GM18498 (cell line): ENCODE data around the gene PROSER3.
"Not testable (repeated sequence)": the region's sequence is repeated elsewhere in the genome, so short reads cannot be mapped to it uniquely, and the experiment has no call there.

ENCODE experiments used
- ATAC-seq: cut with Tn5 transposase; IDR thresholded peaks from one replicate; pipeline ENCODE4 v1.9.1; 2021; ENCODE audit warnings: mild to moderate bottlenecking, moderate library complexity; ENCODE audit not compliant: unreplicated experiment

The PROSER3 gene

GRCh38 chr19:35789978-35790944 lies 32.3 kb downstream of the PROSER3 start:
- ATAC-seq: no peak

GRCh38 chr19:35790981-35791813 lies 33.2 kb downstream of the PROSER3 start:
- no peak for ATAC-seq

GRCh38 chr19:35791814-35792279 lies 33.9 kb downstream of the PROSER3 start:
- no peak for ATAC-seq

GRCh38 chr19:35792312-35792711 lies 34.3 kb downstream of the PROSER3 start:
- ATAC-seq: no peak

GRCh38 chr19:35792888-35793287 lies 34.9 kb downstream of the PROSER3 start:
- no peak for ATAC-seq

- ATAC-seq: no peak
Measured at GRCh38 chr19:35793381-35794165, 35.6 kb downstream of the PROSER3 start.

- not testable (repeated sequence) for ATAC-seq
Measured at GRCh38 chr19:35795564-35795963, 37.6 kb downstream of the PROSER3 start.

- no peak for ATAC-seq
Measured at GRCh38 chr19:35796645-35797542, 38.9 kb downstream of the PROSER3 start.

- ATAC-seq: no peak
Measured at GRCh38 chr19:35797663-35798062, 39.7 kb downstream of the PROSER3 start.

- no peak for ATAC-seq
Measured at GRCh38 chr19:35801828-35802227, 43.9 kb downstream of the PROSER3 start.

GRCh38 chr19:35805526-35806102 lies 47.6 kb downstream of the PROSER3 start:
- no peak for ATAC-seq

- ATAC-seq: no peak
Measured at GRCh38 chr19:35806597-35806996, 48.6 kb downstream of the PROSER3 start.

- no peak for ATAC-seq
Measured at GRCh38 chr19:35807633-35808032, 49.7 kb downstream of the PROSER3 start.

GRCh38 chr19:35811317-35812219 lies 53.6 kb downstream of the PROSER3 start:
- no peak for ATAC-seq

GRCh38 chr19:35812220-35813042 lies 54.5 kb downstream of the PROSER3 start, which contains the start of gene PRODH2:
PRODH2 (minus strand) TSS chr19:35812845; CDS start chr19:35812805, 40 bp downstream.
- no peak for ATAC-seq

GRCh38 chr19:35813043-35813890 lies 55.3 kb downstream of the PROSER3 start:
- no peak for ATAC-seq
